CD4-positive, alpha-beta T cell (primary cell): ENCODE measurements around the gene FARP1. TPM values are rescaled to one million over a fixed set of nuclear protein-coding genes. Genes with fewer than 3 reads are reported as not detected.

Experiments
- ATAC-seq: fragments of 200-7000 bp; cut with Tn5 transposase; one replicate; pipeline ENCODE4 v1.10.0; 2022; ENCODE audit warnings: mild to moderate bottlenecking; ENCODE audit not compliant: poor library complexity
- CTCF ChIA-PET: fragments of 350-600 bp; sonication (Branson Sonifier 250); formaldehyde crosslinking; loops from one replicate; lab custom pipeline; 2021; ENCODE audit warnings: antibody characterized with exemption, inconsistent platforms; lab: Charles Lee
- POLR2A ChIA-PET: fragments of 350-600 bp; sonication (Branson Sonifier 250); formaldehyde crosslinking; loops from one replicate; lab custom pipeline; 2021; ENCODE audit warnings: antibody characterized with exemption, inconsistent platforms; lab: Charles Lee
- DNase-seq, 14 experiments: peaks; one replicate each; pipeline ENCODE4 v3.0.0-alpha.2; 2013 to 2020; ENCODE audit warnings: mixed read lengths in 2 of 14
- H3K27ac ChIP-seq, 2 donors: one replicate each; pipeline versions ENCODE4 v1.5.1 to v1.7.0; 2013; ENCODE audit warnings: low read length in 2 of 2, low read depth in 1 of 2, mild to moderate bottlenecking in 1 of 2
- H3K27me3 ChIP-seq, 2 experiments: 1 replicate in 1 of 2; 2 replicates in 1 of 2; pipeline versions ENCODE4 v1.6.1 to v1.7.0; 2013; ENCODE audit warnings: low read length in 2 of 2, control low read depth in 1 of 2, mild to moderate bottlenecking in 1 of 2, moderate library complexity in 1 of 2; ENCODE audit not compliant: insufficient read depth in 2 of 2, control insufficient read depth in 1 of 2
- H3K36me3 ChIP-seq: one replicate; pipeline ENCODE4 v1.6.1; 2013; ENCODE audit warnings: low read length, control low read depth; ENCODE audit not compliant: insufficient read depth
- H3K4me1 ChIP-seq: one replicate; pipeline ENCODE4 v1.6.1; 2013; ENCODE audit warnings: low read length, control low read depth; ENCODE audit not compliant: insufficient read depth
- H3K4me3 ChIP-seq: one replicate; pipeline ENCODE4 v1.5.1; 2013; ENCODE audit warnings: mild to moderate bottlenecking, low read length, moderate library complexity
- H3K9me3 ChIP-seq, 2 experiments: 1 replicate in 1 of 2; 2 replicates in 1 of 2; pipeline versions ENCODE4 v1.6.1 to v1.7.0; 2013; ENCODE audit warnings: low read length in 2 of 2, mild to moderate bottlenecking in 2 of 2, control low read depth in 1 of 2, moderate library complexity in 1 of 2; ENCODE audit not compliant: control insufficient read depth in 1 of 2, insufficient read depth in 1 of 2
- H3K27ac Mint-ChIP-seq: one replicate; pipeline ENCODE4 v1.8.0; 2020; ENCODE audit warnings: mixed read lengths
- H3K27me3 Mint-ChIP-seq: one replicate; pipeline ENCODE4 v1.8.0; 2021; ENCODE audit warnings: mixed read lengths
- H3K36me3 Mint-ChIP-seq: one replicate; pipeline ENCODE4 v1.8.0; 2021; ENCODE audit warnings: low read depth, mixed read lengths
- H3K4me1 Mint-ChIP-seq: one replicate; pipeline ENCODE4 v1.8.0; 2021; ENCODE audit warnings: low read depth, mixed read lengths
- H3K4me3 Mint-ChIP-seq: one replicate; pipeline ENCODE4 v1.8.0; 2020; ENCODE audit warnings: mild to moderate bottlenecking, mixed read lengths
- H3K9me3 Mint-ChIP-seq: one replicate; pipeline ENCODE4 v1.8.0; 2020; ENCODE audit warnings: mixed read lengths
- CTCF ChIP-seq: fragments of 200-600 bp; IDR thresholded peaks from one replicate; pipeline ENCODE4 v1.8.0; 2022; ENCODE audit warnings: antibody characterized with exemption, mild to moderate bottlenecking
- intact Hi-C, 2 experiments: fragments of 100-400 bp; cut with DNase I in 1 of 2; cut with micrococcal nuclease in 1 of 2; formaldehyde crosslinking; loops; one replicate each; pipeline versions ENCODE4 v1.15.1 to v1.9.0; 2023 to 2025; cut with DNase I, micrococcal nuclease
- total RNA-seq, 174 experiments: library from RNA in 2 of 174; stranded (reverse) in 2 of 174; gene quantifications; one replicate each; pipeline ENCODE4 v1.2.3 and lab custom pipeline; 2021 to 2026

The FARP1 gene
- total RNA-seq, 2 experiments from 2014 or later = 0.30 TPM; not detected in 1

GRCh38 chr13:98401934-98402333, 259.0 kb downstream of the FARP1 start:
- no peak for ATAC-seq
- POLR2A ChIA-PET = no interaction called here
- no peaks in the 10 kb centered on the region for H3K36me3 Mint-ChIP-seq

GRCh38 chr13:98403076-98403475, 260.2 kb downstream of the FARP1 start:
- CTCF ChIA-PET = no interaction called here
- no peak overlapping the region for H3K4me3 Mint-ChIP-seq

More at GRCh38 chr13:98401934-98402333, 259.0 kb downstream of the FARP1 start:
- Histone ChIP-seq H3K4me1 (no peaks in the 10 kb centered on the region), H3K36me3 (no peaks in the 10 kb centered on the region), H3K27ac (no peak overlapping the region), H3K9me3 (no peaks in the 10 kb centered on the region), H3K4me3 (no peak overlapping the region), H3K27me3 (peaks cover 0 to 4% of the 10 kb centered on the region in 2 experiments)
- Mint-ChIP-seq H3K4me3 (no peak overlapping the region), H3K27me3 (peaks cover 11% of the 10 kb centered on the region), H3K4me1 (no peaks in the 10 kb centered on the region), H3K27ac (no peak overlapping the region), H3K9me3 (no peaks in the 10 kb centered on the region)
- no peak for DNase-seq
- CTCF ChIA-PET = interaction anchor here (0.7 kb wide), 1 partner anchor 8 kb away, joined by 3 read pairs; no protein-coding TSS in a partner anchor
- intact Hi-C loops = no loop called here
- TF ChIP-seq CTCF = no peak

GRCh38 chr13:98405107-98405571, 262.2 kb downstream of the FARP1 start:
- peak in 1 of 14 experiments; percentile 7 for DNase-seq
- no peak overlapping the region for H3K27ac ChIP-seq
- peaks cover 11% of the 10 kb centered on the region for H3K27me3 Mint-ChIP-seq
- ChIA-PET CTCF (no interaction called here), POLR2A (no interaction called here)
- H3K36me3 Mint-ChIP-seq = no peaks in the 10 kb centered on the region
- ATAC-seq = no peak
- no peaks in the 10 kb centered on the region for H3K4me1 Mint-ChIP-seq
- H3K4me3 ChIP-seq = no peak overlapping the region
- H3K9me3 ChIP-seq = no peaks in the 10 kb centered on the region
- no peaks in the 10 kb centered on the region for H3K4me1 ChIP-seq
- H3K36me3 ChIP-seq = no peaks in the 10 kb centered on the region
- H3K9me3 Mint-ChIP-seq = no peaks in the 10 kb centered on the region
- H3K27me3 ChIP-seq = peaks cover 0 to 4% of the 10 kb centered on the region in 2 experiments
- no peak overlapping the region for H3K4me3 Mint-ChIP-seq
- intact Hi-C loops = no loop called here
- H3K27ac Mint-ChIP-seq = no peak overlapping the region
- no peak for TF ChIP-seq CTCF

More at GRCh38 chr13:98403076-98403475, 260.2 kb downstream of the FARP1 start:
- ATAC-seq = no peak
- H3K27me3 ChIP-seq = peaks cover 0 to 4% of the 10 kb centered on the region in 2 experiments
- intact Hi-C loops = no loop called here
- H3K4me3 ChIP-seq = no peak overlapping the region
- H3K4me1 Mint-ChIP-seq = no peaks in the 10 kb centered on the region
- DNase-seq = no peak
- no peak for TF ChIP-seq CTCF
- H3K36me3 ChIP-seq = no peaks in the 10 kb centered on the region
- POLR2A ChIA-PET = no interaction called here
- no peaks in the 10 kb centered on the region for H3K9me3 Mint-ChIP-seq
- H3K4me1 ChIP-seq = no peaks in the 10 kb centered on the region
- H3K9me3 ChIP-seq = no peaks in the 10 kb centered on the region
- H3K27me3 Mint-ChIP-seq = peaks cover 5% of the 10 kb centered on the region
- no peak overlapping the region for H3K27ac Mint-ChIP-seq
- H3K36me3 Mint-ChIP-seq = no peaks in the 10 kb centered on the region
- no peak overlapping the region for H3K27ac ChIP-seq
